AG09309 (cell line): ENCODE data around the gene TSPYL2.

Experiments used
- DNase-seq: peaks from one replicate; pipeline ENCODE4 v3.0.0-alpha.2; 2010; ENCODE audit warnings: low read depth
- H3K4me3 ChIP-seq: 2 replicates; pipeline ENCODE4 v1.5.1; 2011; ENCODE audit warnings: mild to moderate bottlenecking, low read depth, low read length, moderate library complexity; ENCODE audit not compliant: control insufficient read depth
- TF ChIP-seq, protein P1 (sequence below): IDR thresholded peaks from 2 replicates; pipeline ENCODE4 v1.5.1; 2011; ENCODE audit warnings: mild to moderate bottlenecking, low read depth, low read length, inconsistent platforms; ENCODE audit not compliant: insufficient read depth, control insufficient read depth; ENCODE audit errors: missing control alignments

Gene TSPYL2

DNA sequence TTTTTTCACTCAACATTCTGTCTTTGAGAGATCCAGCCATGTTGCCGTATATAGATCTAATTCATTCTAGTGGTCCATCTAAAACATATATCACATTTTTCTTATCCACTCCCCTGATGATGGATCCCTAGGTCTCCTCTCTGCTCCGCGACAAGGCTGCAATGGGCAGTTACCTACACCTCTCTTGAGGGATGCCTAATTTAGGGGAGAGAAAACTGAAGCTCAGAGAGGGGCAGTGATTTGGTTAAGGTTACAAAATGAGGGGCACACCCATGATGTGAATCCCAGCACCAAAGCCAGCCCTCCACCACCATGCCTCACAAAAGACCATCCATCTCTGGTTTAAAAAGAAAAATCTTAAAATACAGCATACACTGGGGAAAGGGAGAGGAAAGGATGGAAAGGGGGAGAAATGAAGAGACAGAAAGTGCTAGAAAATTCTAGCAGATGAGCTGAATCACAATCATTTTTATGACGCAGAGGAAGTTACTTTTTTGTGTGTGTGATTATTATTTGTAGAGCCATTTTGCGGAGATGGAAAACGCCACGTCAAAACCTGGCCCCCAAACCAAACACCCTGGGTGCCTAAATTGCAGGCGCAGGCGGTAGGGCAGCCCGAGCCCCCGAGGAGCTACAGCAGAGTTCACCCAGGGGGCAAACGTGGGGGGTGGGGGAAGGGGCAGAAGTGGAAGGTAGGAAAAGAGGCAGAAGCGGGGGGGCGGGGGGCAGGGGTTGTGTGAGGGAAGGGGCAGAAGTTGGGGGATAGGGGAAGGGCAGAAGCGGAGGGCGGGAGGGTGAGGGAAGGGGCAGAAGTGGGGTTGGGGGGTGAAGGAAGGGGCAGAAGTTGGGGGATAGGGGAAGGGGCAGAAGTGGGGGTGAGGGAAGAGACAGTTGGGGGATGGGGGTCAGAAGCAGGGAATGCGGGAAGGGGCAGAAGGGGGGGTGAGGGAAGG is 1.3 kb upstream of the TSPYL2 start:
- TF ChIP-seq, protein P1, sequence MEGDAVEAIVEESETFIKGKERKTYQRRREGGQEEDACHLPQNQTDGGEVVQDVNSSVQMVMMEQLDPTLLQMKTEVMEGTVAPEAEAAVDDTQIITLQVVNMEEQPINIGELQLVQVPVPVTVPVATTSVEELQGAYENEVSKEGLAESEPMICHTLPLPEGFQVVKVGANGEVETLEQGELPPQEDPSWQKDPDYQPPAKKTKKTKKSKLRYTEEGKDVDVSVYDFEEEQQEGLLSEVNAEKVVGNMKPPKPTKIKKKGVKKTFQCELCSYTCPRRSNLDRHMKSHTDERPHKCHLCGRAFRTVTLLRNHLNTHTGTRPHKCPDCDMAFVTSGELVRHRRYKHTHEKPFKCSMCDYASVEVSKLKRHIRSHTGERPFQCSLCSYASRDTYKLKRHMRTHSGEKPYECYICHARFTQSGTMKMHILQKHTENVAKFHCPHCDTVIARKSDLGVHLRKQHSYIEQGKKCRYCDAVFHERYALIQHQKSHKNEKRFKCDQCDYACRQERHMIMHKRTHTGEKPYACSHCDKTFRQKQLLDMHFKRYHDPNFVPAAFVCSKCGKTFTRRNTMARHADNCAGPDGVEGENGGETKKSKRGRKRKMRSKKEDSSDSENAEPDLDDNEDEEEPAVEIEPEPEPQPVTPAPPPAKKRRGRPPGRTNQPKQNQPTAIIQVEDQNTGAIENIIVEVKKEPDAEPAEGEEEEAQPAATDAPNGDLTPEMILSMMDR: no peak
- DNase-seq: no peak
- H3K4me3 ChIP-seq: peak overlapping the region; percentile 26

DNA sequence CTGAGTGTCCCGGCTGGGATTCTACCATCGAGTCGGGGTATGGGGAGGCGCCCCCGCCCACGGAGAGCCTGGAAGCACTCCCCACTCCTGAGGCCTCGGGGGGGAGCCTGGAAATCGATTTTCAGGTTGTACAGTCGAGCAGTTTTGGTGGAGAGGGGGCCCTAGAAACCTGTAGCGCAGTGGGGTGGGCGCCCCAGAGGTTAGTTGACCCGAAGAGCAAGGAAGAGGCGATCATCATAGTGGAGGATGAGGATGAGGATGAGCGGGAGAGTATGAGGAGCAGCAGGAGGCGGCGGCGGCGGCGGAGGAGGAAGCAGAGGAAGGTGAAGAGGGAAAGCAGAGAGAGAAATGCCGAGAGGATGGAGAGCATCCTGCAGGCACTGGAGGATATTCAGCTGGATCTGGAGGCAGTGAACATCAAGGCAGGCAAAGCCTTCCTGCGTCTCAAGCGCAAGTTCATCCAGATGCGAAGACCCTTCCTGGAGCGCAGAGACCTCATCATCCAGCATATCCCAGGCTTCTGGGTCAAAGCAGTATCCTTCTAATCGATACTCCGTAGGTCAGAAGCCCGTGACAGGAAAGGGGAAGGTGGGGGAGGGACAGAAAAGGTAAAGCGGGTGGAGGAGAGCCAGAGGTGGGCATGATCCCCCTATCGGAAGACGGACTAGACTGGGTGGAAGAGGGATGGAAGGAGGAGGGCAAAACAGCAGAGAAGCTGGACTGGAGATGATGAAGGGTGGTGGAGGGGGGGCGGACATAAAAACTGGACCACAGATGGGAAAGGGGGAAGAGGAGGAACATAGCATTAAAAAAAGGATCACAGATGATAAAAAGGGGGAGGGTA is 828 bp downstream of the TSPYL2 start:
- peak overlapping the region; percentile 72 for H3K4me3 ChIP-seq
- TF ChIP-seq, protein P1: no peak
- DNase-seq: no peak

DNA sequence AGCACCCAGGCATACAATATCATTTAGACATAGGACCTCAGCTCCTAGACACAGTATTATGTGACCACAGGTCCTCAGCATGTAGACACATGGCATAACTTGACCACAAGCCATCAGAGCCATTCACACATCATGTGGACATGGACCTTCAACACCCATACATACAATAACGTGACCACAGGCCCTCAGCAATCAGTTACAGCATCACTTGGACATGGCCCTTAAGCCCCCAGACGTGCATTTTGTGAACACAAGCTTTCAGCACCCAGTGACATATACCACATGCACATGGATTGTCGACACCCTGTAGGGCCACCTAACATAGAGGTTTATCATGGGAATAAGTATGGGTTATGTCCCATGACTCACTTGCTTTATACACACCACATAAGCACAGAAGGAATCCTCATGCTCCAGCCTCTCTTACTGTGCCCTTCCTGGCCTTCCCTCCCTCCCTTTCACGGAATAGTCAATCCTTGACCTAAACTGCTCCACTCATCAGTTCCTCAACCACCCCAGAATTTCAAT is 1.9 kb downstream of the TSPYL2 start:
- DNase-seq: no peak
- TF ChIP-seq, protein P1: no peak
- peak overlapping the region; percentile 72 for H3K4me3 ChIP-seq

DNA sequence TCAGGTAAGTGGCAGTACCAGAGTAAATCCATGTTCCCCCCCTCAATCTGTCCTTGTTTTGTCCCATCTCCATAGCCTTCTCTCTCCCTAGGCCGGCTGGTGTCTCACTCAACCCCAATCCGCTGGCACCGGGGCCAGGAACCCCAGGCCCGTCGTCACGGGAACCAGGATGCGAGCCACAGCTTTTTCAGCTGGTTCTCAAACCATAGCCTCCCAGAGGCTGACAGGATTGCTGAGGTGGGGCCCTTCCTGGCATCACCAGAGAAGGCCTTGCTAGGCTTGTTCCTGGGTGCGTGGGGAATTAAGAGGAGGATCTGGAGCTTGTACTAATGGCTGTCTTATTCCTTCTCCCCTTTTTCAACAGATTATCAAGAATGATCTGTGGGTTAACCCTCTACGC is 2.7 kb downstream of the TSPYL2 start:
- TF ChIP-seq, protein P1: no peak
- H3K4me3 ChIP-seq: no peak overlapping the region
- DNase-seq: no peak

DNA sequence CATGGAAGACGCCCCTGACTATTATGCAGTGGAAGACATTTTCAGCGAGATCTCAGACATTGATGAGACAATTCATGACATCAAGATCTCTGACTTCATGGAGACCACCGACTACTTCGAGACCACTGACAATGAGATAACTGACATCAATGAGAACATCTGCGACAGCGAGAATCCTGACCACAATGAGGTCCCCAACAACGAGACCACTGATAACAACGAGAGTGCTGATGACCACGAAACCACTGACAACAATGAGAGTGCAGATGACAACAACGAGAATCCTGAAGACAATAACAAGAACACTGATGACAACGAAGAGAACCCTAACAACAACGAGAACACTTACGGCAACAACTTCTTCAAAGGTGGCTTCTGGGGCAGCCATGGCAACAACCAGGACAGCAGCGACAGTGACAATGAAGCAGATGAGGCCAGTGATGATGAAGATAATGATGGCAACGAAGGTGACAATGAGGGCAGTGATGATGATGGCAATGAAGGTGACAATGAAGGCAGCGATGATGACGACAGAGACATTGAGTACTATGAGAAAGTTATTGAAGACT is 3.6 kb downstream of the TSPYL2 start:
- TF ChIP-seq, protein P1: no peak
- DNase-seq: no peak
- no peak overlapping the region for H3K4me3 ChIP-seq

DNA sequence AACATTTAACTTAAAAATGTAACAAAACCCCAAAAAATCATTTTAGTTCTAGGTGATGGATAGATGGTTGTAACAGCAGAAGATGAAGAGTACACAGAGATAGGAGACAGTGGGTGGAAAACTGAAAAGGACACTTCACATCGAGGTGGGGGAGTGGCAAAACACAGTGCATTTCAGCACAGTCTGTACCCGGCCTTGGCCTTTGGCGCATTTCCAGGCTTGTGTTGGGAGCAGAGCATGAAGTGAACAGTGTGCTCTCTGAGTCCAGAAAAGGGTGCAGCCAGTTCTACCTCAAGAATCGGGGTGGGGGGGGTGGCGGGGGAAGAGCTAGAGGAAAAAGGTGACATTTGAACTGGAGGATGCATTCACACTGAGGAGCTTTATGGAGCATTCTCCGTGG is 4.3 kb downstream of the TSPYL2 start:
- TF ChIP-seq, protein P1: no peak
- H3K4me3 ChIP-seq: no peak overlapping the region
- DNase-seq: no peak
